ENCODE measurements around the gene RGP1. TPM values are rescaled to one million over a fixed set of nuclear protein-coding genes. Genes with fewer than 3 reads are reported as not detected.
A peak's percentile ranks its signal among the peaks of the same experiment; 100 is the strongest.

Gene RGP1
- total and polyA plus RNA-seq, 9 of the 15 experiments (the other 6 are each of a cell fraction or from before 2014, with no cell fraction given) = 0.42 to 13.8 (median 6.7) TPM

DNA sequence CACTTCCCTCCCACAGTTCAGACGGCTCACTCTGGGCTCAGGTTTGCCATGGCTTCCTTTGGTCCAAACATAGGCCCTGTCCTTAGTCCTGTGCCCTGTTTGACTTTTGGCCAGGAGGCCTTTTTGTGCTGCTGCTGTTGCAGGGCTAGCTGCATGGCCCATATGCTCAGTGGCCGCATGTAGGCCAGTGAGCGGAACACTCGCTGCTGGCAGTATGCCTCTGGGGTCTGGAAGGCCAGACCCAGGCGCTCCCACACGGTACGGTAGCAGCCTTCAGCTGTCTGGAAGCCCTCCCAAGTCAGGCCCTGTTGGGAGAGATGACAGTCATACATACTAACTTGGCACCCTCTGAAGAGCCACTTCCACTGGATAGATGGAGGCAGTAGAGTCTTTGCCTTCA, 11.9 kb upstream of the RGP1 start:
- ChIA-PET CTCF (ENCODE audit: low intra/inter-chr PET ratio) (interaction anchor here (1.3 kb wide), 1 partner anchor 145 kb away, joined by 4 read pairs; no protein-coding TSS in a partner anchor), POLR2A (interaction anchor here (0.6 to 2.4 kb wide), 3 partner anchors 10 to 53 kb away, joined by 3 to 10 read pairs (median 4); no protein-coding TSS in a partner anchor)
- H2AFZ ChIP-seq (ENCODE audit: low read depth, low read length) = no peak overlapping the region
- H3K36me3 ChIP-seq (ENCODE audit: control insufficient read depth, insufficient read depth, low read length) = peaks cover 80% of the 10 kb centered on the region
- H3K9me3 ChIP-seq (replicated peaks; ENCODE audit: control insufficient read depth, insufficient read depth, low read depth, low read length) = no peaks in the 10 kb centered on the region
- TSS peak; percentile 17 for BruUV-seq (replicated peaks)
- H3K27me3 ChIP-seq (ENCODE audit: control insufficient read depth in 2 of 2, insufficient read depth in 2 of 2, low read length in 2 of 2) = no peaks in the 10 kb centered on the region
- 0 out of 2 replicates have a peak, but pooled peaks cover 3% of the 10 kb centered on the region for H4K20me1 ChIP-seq (replicated peaks; ENCODE audit: control insufficient read depth, insufficient read depth, low read length)
- intact Hi-C loops (cut with micrococcal nuclease) (loop anchor here (5.0 to 10.0 kb wide), 2 partner anchors 40 to 78 kb away; partner anchors contain the start of genes HINT2 and SPAG8), in situ Hi-C loops (cut with MboI) (no loop called here)
- TF ChIP-seq KAT2B (IDR thresholded peaks at IDR 0.05; ENCODE audit: low read depth, low read length) = no peak
- TF ChIP-seq RBFOX2 (IDR thresholded peaks at IDR 0.05; ENCODE audit: low read depth, low read length) = peak; percentile 42; the same call in 1 of the 2 replicates
- TF ChIP-seq ZKSCAN1 (IDR thresholded peaks at IDR 0.05; ENCODE audit: low read depth, low read length) = no peak
- TF ChIP-seq RFX5 (IDR thresholded peaks at IDR 0.05; ENCODE audit: low read depth, low read length) = no peak
- TF ChIP-seq XRCC5 (IDR thresholded peaks at IDR 0.05; ENCODE audit: low read depth, low read length) = no peak
- no peak for TF ChIP-seq KLF6 (CRISPR knock-in tag; IDR thresholded peaks at IDR 0.05; ENCODE audit: borderline replicate concordance)
- no peak for TF ChIP-seq BACH1 (tag; IDR thresholded peaks at IDR 0.05)
- TF ChIP-seq, protein P1, sequence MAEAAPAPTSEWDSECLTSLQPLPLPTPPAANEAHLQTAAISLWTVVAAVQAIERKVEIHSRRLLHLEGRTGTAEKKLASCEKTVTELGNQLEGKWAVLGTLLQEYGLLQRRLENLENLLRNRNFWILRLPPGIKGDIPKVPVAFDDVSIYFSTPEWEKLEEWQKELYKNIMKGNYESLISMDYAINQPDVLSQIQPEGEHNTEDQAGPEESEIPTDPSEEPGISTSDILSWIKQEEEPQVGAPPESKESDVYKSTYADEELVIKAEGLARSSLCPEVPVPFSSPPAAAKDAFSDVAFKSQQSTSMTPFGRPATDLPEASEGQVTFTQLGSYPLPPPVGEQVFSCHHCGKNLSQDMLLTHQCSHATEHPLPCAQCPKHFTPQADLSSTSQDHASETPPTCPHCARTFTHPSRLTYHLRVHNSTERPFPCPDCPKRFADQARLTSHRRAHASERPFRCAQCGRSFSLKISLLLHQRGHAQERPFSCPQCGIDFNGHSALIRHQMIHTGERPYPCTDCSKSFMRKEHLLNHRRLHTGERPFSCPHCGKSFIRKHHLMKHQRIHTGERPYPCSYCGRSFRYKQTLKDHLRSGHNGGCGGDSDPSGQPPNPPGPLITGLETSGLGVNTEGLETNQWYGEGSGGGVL (CRISPR knock-in tag; IDR thresholded peaks at IDR 0.05) = no peak
- TF ChIP-seq SMARCA5 (IDR thresholded peaks at IDR 0.05) = no peak
- TF ChIP-seq FOXA3 (CRISPR knock-in tag; conservative IDR thresholded peaks at IDR 0.05 in 1 of 2, IDR thresholded peaks at IDR 0.05 in 1 of 2) = no peak
- no peak for TF ChIP-seq NBN (IDR thresholded peaks at IDR 0.05; ENCODE audit: low read depth)
- 0 out of 2 replicates have a peak, but pooled peaks have one; percentile 39 for TF ChIP-seq POLR2G (IDR thresholded peaks at IDR 0.05; ENCODE audit: low read depth, low read length)
- peaks cover 21% of the 10 kb centered on the region for H3K79me2 ChIP-seq (ENCODE audit: control insufficient read depth, insufficient read depth, low read length)
- no peak for ATAC-seq
- peaks cover 8 to 10% of the 10 kb centered on the region in 2 experiments; a peak in 4 of 5 replicates for H3K4me1 ChIP-seq (replicated peaks in 1 of 2; ENCODE audit: control insufficient read depth in 2 of 2, insufficient read depth in 2 of 2, low read length in 2 of 2)
- no peaks in the 10 kb centered on the region for H3K9me1 ChIP-seq (ENCODE audit: control insufficient read depth, insufficient read depth, low read length)
- H3K27ac ChIP-seq (ENCODE audit: extremely low read depth, low read depth, low read length) = no peak overlapping the region
- no peak overlapping the region for H3K9ac ChIP-seq (ENCODE audit: insufficient read depth in 1 of 2, low read depth in 2 of 2, low read length in 2 of 2)
- DNase-seq (ENCODE audit: extremely low read depth in 1 of 4, low spot score in 3 of 4) = no peak
- no peak for FAIRE-seq
- H3K4me2 ChIP-seq (ENCODE audit: insufficient read depth, low read length) = no peak overlapping the region
- 97% methylated on average over 5 of the region's 7 CpGs for WGBS (ENCODE audit: insufficient coverage, low coverage, missing lambda C conversion rate)
- no peak overlapping the region for H3K4me3 ChIP-seq
